ENCODE data around the gene GABPB1.

GABPB1 gene

GRCh38 chr15:50281427-50281826, 73.6 kb downstream of the GABPB1 start:
- in situ Hi-C loops (cut with MboI; ENCODE audit: low sequenced_read_pairs) = no loop called here

- in situ Hi-C loops (cut with MboI; ENCODE audit: low sequenced_read_pairs) = no loop called here
These were observed 74.7 kb downstream of the GABPB1 start for GRCh38 chr15:50280271-50280670.

- in situ Hi-C loops (cut with MboI; ENCODE audit: low sequenced_read_pairs) = no loop called here
These were observed 76.5 kb downstream of the GABPB1 start for GRCh38 chr15:50278496-50278895.

DNA sequence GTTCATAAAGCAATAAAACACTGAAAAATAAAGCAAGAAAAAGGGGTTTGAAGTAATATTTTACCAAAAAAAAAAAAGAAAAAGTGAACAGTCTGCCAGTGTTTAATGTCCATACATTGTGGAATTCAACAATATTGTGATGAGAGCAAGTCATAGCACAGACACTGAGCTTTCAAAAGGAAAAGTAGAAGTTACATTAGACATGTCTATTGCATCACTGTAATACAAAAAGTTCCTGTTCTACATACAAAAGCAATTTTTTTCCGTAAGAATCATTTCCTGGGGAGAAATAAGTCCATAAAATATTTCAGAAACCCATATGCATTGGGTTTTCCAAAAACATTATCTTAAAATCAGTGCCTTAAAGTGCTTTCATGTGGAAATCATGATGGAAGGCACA, 77.6 kb downstream of the GABPB1 start:
- in situ Hi-C loops (cut with MboI; ENCODE audit: low sequenced_read_pairs) = no loop called here

GRCh38 chr15:50275908-50276307, 79.1 kb downstream of the GABPB1 start:
- in situ Hi-C loops (cut with MboI; ENCODE audit: low sequenced_read_pairs) = no loop called here

DNA sequence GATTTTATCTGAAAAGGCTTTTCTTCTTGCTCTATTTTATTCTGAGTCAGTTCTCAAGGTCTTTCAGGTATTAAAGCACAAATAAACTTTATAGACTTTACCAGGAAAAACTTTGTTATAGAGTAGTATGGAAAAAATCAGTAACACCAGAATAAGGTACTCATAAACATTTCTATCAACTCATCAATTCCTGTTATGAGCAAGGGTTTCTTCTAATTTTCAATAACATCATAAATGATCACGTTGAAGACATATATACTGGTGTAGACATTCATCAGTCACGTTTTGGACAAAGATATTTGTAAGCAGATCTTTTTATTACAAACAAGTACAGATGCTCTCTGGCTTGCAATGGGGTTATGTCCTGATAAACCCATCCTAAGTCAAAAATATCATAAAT, 79.9 kb downstream of the GABPB1 start:
- in situ Hi-C loops (cut with MboI; ENCODE audit: low sequenced_read_pairs) = no loop called here

GRCh38 chr15:50267577-50267976, 87.4 kb downstream of the GABPB1 start:
- in situ Hi-C loops (cut with MboI; ENCODE audit: low sequenced_read_pairs) = no loop called here

DNA sequence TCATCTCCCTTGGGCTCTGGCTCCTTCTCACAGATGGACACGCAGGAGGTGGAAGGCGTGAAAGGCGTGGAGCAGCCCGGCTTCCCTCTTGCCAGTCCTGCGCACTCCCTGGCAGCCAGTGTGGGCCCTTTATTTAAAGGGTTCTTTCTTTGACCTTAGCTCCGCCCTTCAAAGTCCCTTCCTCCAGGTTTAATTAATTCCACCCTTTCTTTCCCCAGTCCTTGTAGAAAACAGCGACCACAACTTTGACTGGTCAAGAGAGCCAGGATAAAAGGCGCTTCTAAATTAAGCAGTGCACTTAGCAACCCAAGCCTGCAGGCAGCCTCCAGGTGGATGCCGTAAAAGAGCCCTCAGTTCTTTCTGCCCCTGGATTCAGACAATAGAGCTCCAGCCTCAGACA, 89.4 kb downstream of the GABPB1 start, which contains the start of gene HDC:
HDC (minus strand) TSS at position 107 of the 400 bp plus-strand sequence; CDS start at position 4, 103 bp downstream.
- in situ Hi-C loops (cut with MboI; ENCODE audit: low sequenced_read_pairs) = no loop called here

DNA sequence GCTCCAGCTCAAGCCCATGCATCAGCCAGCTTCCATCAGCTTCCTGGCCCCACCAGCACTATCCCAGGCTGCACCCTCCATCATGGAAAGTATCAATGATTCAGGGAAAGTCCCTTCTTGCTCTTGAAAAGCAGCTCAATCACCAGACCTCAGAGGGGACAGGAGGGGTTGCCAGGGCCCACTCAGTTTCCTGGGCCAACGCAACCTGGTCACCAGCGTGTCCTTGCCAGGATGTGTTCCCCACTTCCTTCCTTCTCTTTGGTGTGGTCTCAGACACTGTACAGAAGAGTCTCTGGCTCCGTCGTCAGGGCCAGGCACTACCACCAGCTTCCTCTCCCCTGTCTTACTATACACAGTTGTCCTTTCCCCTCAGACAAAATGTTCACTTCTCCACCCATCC, 92.5 kb downstream of the GABPB1 start:
- in situ Hi-C loops (cut with MboI; ENCODE audit: low sequenced_read_pairs) = no loop called here

GRCh38 chr15:50261981-50262380, 93.0 kb downstream of the GABPB1 start:
- in situ Hi-C loops (cut with MboI; ENCODE audit: low sequenced_read_pairs) = no loop called here

GRCh38 chr15:50260969-50261496, 94.0 kb downstream of the GABPB1 start:
- in situ Hi-C loops (cut with MboI; ENCODE audit: low sequenced_read_pairs) = no loop called here

- in situ Hi-C loops (cut with MboI; ENCODE audit: low sequenced_read_pairs) = no loop called here
These were observed 95.7 kb downstream of the GABPB1 start for GRCh38 chr15:50259276-50259675.

DNA sequence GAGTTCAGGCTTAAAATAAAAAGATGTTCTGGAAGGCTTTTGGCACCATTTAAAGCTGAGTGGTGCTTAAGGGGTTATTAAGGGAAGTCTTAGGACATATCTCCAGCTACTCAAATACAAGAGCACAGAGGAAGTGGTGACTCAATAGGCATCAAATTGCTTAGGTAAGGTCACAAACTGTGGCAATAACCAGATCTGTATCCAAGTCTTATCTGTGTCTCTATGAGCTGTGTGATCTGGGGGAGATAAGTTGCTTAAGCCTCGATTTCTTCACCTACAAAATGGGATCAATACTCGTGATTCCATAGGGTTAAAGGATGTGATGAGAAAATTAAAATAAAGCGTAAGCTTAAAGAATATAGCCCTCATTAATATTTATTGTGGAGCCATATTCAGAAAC, 97.1 kb downstream of the GABPB1 start:
- in situ Hi-C loops (cut with MboI; ENCODE audit: low sequenced_read_pairs) = no loop called here

DNA sequence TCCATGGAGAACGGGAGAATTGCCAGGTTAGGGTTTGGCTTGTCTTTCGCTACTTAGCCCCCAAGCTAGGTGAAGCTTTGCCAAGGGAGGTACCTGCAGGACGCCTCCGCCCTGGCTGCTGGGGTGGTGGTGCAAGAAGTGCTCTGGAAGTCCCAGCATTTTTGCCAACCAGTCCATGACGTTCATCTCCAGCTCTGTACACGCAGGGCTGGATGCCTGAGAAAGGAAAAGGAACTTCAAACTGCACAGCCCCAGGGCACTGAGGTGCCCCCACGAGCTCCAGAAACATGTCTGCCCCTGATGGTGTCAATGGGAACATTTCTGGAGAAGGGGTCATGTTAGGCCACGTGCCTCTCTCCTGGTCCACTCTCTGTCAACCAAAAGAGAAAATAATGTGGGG, 97.7 kb downstream of the GABPB1 start:
- in situ Hi-C loops (cut with MboI; ENCODE audit: low sequenced_read_pairs) = no loop called here

- in situ Hi-C loops (cut with MboI; ENCODE audit: low sequenced_read_pairs) = no loop called here
These were observed 98.6 kb downstream of the GABPB1 start for GRCh38 chr15:50256188-50257041.

DNA sequence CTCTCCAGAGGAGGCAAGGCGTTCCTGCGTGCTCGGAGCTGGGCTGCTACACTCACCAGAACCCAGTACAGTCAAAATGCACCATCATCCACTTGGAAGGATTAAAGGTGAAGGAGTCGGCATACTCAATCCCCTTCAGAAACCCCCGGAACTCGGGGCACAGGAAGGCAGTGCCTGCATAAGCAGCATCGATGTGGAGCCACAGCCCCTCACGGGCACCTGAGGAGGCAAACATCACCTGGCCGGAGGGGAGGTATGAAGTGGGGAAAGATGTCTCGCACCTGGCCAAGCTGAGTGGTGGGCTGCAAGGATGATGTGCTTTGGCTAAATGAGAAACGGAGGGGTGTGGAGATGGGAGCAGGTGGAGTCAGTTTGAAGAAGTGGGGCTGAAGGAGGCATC, 102.4 kb downstream of the GABPB1 start:
- in situ Hi-C loops (cut with MboI; ENCODE audit: low sequenced_read_pairs) = no loop called here

GRCh38 chr15:50251638-50252182, 103.3 kb downstream of the GABPB1 start:
- in situ Hi-C loops (cut with MboI; ENCODE audit: low sequenced_read_pairs) = no loop called here

- in situ Hi-C loops (cut with MboI; ENCODE audit: low sequenced_read_pairs) = no loop called here
These were observed 104.1 kb downstream of the GABPB1 start for GRCh38 chr15:50250760-50251394.

DNA sequence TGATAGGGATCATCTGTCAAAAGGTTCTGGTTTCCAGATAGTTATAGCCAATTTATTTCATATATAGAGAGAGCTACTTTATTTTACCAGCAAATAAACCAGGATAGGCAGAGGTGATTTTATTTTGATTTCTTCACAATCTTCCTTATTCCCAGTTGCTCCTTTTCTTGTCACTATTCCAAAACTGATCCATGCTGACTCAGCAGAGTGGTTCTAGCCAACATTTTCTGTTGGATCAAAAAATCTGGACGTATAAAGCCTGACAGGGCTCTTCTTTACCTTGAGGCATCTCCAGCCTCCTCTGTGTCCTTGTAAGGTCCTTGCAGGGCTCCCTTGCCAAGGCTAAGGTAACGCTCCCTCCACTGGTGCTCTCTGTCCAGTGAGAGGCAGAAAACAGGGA, 105.3 kb downstream of the GABPB1 start:
- in situ Hi-C loops (cut with MboI; ENCODE audit: low sequenced_read_pairs) = no loop called here

DNA sequence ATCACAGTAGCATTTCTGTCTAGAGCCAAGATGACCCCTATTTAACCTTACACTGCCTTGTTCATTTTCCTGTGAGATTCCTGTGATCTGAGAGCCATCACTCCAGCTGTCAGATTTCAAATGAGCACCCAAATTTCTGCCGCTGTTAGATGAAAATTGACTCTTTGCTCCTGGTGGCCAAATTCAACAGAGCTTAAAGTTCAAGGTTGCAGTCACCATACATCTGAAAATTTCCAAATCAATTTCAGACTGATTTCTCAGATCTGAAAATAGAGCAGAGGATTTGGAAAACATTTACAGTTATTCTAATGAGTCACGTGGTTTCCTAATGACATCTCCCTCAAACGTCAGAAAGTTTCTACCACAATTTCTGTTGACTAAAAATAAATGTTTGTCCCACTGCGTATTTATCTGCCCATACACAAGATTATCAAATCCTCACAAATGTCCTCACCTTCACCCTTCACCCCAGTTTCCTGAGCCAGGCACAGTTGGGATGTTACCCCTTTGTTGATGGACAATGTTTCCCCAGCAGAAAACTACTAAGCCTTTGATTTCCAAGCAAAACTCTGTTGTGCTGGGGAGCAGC, 105.9 kb downstream of the GABPB1 start:
- in situ Hi-C loops (cut with MboI; ENCODE audit: low sequenced_read_pairs) = no loop called here
